Measurements from ENCODE around the gene HINT2. TPM values are rescaled to one million over a fixed set of nuclear protein-coding genes. Genes with fewer than 3 reads are reported as not detected.

Gene HINT2
- total RNA-seq (2014; rRNA removed), result 22.8 and 33.0 TPM in 2 replicates
- polyA plus RNA-seq (2012), result 62.0 TPM

DNA sequence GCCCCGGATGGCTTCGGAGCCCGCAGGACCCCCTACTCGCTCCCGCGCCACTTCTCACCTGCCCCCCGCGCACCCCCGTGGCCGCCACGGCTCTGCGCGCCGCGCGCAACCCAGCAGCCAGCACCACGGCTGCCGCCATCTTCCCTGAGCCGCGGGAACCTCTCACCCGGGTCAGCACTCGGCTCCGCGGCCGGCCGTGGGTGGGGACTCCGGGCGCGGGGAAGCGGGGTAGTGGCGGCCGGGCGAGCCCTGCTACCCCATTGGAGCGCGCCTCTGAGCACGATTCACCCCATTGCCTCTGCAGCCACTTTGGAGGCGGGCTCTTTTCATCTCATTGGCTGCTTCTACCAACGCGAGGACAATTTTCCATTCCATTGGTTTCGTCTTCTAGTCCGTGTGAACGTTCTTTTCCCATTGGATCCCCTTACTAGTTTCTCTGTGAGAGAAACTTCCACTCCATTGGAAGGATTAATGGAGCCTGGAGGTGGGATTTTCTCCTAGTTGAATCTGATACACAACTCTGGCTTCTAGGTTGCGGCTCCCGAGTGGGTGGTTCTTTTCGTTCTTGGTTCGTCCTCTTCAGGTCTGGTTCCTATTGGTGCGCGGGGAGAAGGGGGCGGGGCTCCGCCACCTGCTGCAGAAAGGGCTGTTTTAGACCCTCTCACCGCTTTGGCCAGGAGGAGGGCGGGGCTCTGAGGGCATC is at the start of gene HINT2:
HINT2 (minus strand) TSS at position 202 of the 703 bp plus-strand sequence; CDS start at position 139, 63 bp downstream.
- peak; percentile 100 for DNase-seq (ENCODE audit: low read depth)

DNA sequence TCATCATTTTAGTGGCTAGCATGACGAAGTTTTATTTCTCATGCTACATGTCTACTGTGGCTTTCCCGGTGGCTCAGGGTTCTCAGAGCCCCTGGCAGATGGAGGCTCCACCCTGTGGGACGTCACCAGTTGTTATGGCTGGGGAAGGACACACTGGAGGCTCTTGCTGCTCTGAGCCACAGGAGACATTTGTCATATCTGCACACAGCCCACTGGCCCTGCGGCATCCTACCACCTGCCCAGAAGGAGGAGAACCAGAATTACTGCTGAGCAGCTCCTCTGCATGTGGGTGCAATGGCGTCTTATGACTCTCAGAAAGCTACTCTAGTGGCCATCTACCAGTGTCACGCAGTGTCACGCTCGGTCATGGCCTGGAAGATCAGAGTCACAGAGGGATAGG is 48.7 kb upstream of the HINT2 start:
- no peak for DNase-seq (ENCODE audit: low read depth)

DNA sequence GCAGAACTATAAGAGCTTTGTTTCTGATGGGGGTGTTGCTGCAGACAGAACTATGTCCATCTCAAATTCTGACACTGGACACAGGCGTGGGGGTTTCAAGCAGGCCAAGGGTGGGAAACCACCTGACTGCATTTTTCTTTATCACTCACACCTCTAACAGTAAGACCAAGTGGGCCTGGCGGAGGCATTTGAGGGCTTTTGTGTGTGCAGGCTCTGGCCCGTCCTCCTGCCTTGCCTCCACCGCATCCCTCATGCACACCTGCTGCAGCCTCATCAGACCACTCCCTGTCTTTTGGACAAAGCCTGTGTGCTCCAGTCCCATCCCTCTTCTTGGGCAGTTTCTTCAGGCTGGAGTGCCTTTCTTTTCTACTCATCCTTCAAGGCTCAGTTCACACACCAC is 47.5 kb upstream of the HINT2 start:
- no peak for DNase-seq (ENCODE audit: low read depth)

DNA sequence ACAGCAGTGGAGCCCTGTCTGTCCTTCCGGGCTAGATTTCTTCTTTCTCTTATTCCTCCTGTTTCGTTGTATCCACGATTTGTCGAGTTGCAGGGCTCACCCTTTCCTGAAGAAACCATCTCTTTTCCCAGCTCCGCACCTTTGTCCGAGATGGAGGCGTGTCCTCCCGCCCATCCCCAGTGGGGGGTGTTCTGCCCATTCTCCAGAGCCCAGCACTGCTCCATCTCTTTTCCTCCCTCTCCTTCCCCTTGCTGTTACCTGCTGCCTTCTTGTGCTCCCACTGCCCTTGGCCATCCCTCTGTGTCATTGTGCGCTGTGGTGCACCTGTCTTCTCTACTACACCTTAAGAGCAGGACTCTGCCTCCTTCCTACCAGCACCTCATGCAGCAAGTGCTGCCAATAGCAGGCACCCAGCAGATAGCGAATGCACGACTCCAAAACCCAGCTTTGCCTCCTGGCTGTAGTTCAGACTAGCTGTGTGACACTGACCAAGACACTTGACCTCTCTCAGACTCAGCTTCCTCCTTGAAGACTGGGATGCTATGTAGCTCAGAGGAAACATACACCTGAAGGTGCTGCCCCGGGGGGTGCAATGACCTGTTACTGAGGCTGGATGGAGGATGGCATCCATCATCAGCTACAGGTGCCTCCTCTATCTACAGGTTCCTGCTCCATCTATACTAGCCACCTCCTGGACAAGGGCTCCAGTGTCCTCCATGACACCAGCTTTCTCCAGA is 46.5 kb upstream of the HINT2 start:
- DNase-seq (ENCODE audit: low read depth), result no peak

DNA sequence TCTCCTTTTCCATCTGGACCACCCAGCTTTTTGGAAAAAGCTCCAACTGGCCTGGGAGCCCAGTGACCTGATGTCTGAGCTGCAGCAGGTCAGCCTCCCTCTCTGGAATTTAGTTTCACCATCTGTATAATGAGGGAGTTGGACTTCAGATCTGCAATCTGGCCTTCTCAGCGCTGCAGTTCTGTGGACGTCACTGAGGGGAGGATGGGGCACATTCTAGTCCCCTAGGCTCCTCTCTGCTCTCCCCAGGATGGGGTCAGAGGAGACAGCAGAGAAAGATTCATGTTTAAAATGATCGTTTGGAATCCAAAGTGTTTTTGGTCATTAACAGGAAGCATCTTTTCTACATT is 45.1 kb upstream of the HINT2 start:
- DNase-seq (ENCODE audit: low read depth), result no peak

DNA sequence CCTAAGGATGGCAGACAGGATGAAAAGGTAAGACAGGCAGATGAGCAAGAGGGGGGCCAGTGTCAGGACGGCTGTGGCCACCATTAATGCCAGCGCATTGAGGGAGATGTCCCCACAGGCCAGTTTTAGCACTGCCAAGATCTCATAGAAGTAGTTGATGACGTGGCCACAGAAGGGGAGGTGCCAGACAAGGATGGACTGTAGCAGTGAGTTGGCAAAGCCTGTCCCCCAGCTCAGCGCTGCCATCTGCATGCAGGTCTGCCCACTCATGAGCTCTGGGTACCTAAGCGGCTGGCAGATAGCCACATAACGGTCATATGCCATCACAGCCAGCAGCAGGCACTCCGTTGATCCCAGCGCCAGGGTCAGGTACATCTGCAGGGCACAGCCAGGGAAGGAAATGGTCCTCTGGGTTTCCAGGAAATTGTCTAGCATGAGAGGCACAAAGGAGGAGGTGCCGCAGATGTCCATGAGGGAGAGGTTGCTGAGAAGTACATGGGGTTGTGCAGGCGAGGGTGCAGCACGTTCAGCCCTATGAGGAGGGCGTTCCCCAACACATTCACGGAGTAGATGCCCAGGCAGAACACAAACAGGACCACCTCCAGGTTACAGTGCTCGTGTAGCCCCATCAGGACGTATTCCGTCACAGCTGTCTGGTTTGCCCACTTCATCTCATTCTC is 44.6 kb upstream of the HINT2 start:
- DNase-seq (ENCODE audit: low read depth), result peak; percentile 69

DNA sequence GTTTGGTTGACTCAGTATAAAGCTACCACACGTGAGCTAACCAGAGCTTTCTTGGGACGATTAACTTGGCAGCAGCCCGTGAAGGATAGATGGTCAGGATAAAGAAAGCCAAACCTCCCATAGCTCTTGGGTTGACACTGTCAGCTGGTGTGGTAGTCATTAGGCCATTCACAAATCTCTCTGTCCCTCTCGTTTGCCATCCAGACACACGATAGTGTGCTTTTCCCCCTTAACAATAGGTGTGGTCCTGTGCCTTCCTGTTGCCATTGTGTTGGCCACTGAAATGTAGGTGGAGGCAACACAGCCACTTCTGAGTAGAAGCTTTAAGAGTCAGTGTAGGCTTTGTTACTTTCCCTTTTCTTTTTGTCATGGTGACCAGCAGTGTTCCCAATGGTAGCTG is 43.6 kb upstream of the HINT2 start:
- DNase-seq (ENCODE audit: low read depth), result no peak

DNA sequence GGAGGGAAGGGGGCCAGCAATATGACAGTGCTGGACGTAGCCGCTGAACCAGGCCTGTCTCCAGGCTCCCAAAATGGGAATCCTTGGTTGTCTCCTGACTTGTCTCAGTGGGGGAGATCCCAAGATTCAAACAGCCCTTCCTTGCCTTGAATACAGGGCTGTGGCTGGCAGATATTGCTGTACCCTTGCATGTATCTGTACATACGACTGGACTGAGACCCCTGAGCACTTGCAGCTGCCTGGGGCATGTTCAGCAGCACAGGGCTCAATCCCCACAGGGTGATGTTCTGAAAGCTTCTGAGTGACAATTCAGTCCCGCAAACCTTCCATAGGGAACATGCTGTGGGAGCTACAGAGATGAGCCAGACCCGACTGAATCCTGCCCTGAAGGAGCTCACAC is 42.0 kb upstream of the HINT2 start:
- no peak for DNase-seq (ENCODE audit: low read depth)

DNA sequence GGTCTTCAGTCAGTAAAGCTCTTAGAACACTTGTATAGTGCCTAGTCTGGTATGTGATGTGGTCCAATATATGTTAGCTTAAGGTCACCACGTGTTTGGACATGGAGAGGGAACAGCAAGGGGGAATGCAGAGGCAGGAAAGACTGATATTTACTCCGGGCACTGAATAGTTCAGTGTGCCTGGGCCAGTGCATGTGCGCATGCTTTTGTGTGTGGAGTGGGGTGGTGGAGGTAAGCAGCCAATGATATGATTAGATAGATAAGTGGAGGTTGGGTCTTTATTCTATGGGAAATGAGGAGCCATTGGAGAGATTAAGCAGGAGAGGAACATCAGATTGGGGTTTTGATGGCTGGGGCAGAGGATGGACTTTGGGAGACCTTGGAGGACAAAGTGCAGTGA is 41.4 kb upstream of the HINT2 start:
- no peak for DNase-seq (ENCODE audit: low read depth)

DNA sequence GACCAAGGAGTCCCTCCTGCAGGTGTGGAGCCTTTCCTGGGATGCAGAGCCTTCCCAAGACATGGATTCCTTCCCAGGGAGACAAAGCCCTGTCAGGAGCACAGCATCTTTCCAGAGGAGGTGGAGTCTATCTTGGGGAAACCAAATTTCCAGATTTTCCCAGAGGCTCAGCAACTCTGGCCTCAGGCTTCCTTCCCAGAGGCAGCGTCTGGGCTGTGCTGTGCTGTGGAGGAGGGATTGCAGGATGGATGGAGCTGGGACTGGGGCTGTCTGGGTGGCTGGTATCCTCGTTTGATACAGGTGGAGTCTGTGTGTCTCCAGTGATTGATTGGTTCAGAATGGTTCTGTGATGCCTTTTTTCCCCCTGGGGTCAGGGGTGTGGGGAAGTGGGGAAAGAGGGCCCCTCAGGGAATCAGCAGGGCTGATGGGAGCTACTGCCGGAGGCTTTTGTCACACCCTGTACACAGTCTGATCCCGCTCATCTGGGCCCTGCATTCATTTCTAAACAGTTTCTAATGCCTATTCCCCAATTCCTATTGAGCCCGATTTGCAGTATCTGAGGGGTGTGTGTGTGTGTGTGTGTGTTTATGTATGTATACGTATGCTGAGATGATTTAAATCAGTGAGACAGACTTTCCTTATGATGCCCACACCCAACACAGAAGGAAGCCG is 39.4 kb upstream of the HINT2 start:
- DNase-seq (ENCODE audit: low read depth), result no peak

DNA sequence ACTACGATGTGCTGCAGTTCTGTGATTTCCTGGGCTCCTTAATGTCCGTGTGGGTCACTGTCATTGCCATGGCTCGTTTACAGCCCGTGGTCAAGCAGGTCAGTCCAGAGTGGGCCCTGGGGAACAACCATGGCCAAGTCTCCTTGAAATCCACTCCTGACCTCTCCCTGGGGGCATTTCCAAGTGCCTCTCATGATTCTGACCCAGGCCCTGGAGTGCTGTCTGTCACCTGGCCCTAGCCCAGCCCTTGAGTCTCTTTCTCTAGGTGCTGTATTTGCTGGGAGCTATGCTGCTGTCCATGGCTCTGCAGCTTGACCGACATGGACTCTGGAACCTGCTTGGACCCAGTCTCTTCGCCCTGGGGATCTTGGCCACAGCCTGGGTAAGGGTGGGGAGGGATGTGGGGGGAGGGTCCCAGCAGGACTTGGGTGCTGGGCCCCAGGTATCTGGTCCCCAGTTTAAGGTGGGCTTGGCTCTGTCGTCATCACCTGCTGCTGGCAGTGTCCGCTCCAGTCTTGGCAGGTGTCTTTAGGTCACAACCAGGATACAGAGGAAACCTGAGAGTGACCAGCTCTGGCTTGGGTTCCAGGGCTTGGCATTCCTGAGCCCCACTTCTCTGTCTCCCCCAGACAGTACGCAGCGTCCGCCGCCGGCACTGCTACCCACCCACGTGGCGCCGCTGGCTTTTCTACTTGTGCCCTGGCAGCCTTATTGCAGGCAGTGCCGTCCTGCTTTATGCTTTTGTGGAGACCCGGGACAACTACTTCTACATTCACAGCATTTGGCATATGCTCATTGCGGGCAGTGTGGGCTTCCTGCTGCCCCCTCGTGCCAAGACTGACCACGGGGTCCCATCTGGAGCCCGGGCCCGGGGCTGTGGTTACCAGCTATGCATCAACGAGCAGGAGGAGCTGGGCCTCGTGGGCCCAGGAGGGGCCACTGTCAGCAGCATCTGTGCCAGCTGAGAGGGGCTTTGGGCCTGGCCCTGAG is 38.3 kb upstream of the HINT2 start:
- no peak for DNase-seq (ENCODE audit: low read depth)

DNA sequence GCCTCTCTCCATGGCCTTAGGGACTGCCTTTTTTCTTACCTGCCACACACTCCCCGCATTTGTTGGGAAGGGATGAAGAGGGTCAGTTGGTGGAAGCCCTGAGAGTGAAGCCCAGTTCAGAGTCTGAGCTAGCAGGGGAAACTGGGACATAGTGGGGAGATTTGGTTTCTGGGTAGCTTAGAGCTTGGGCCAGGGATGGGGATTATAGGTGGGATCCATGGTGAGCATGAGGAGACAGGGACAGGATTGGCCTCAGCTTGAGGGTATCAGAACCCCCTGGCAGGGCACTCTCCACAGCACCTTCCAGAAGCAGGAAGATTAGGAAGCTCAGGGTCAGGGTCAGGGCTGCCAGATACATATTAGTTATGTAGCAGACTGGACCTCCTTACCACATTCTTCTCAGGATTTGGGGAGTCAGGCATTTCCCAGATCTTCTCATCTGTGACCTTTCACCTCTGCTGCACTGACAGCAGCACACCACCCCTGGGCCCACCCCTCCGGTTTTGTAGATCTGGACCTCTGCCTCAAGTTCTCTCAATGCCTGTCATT is 37.5 kb upstream of the HINT2 start:
- DNase-seq (ENCODE audit: low read depth), result no peak

DNA sequence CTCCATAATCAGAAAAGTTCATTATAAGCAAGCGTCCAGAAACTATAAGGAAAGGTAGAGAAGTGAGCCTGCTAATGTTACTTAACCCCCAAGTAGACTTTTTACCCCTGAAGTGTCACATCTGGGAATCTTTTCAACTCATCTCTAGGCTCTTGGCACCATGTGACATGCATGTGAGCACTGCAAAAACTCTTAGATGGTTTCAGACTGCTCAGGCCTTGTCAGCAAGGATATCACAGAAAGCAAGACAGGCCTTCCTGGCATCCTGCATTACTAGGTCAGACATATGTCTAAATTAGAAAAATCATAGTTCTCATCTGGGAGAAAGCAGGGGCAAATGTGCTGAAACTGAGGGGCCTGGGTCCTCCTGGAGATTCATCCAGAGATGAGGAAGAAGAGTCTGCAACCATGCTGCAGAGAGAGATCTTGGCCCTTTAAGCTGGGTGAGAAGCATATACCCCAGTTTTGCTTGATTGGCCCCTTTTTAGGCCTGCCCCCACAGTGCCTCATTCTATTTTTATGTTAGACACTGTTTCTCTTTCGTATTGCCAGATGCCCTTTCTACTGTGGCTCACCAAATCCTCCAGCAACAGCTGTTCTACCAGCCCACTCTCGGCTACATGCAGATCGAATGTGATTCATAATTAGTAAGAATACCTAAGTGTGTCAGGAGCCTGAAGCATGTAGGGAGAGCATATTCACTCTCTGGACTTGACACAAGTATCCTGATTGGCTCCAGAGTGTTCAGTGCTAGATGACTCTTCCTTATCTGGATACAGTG is 33.1 kb upstream of the HINT2 start:
- DNase-seq (ENCODE audit: low read depth), result peak; percentile 99

DNA sequence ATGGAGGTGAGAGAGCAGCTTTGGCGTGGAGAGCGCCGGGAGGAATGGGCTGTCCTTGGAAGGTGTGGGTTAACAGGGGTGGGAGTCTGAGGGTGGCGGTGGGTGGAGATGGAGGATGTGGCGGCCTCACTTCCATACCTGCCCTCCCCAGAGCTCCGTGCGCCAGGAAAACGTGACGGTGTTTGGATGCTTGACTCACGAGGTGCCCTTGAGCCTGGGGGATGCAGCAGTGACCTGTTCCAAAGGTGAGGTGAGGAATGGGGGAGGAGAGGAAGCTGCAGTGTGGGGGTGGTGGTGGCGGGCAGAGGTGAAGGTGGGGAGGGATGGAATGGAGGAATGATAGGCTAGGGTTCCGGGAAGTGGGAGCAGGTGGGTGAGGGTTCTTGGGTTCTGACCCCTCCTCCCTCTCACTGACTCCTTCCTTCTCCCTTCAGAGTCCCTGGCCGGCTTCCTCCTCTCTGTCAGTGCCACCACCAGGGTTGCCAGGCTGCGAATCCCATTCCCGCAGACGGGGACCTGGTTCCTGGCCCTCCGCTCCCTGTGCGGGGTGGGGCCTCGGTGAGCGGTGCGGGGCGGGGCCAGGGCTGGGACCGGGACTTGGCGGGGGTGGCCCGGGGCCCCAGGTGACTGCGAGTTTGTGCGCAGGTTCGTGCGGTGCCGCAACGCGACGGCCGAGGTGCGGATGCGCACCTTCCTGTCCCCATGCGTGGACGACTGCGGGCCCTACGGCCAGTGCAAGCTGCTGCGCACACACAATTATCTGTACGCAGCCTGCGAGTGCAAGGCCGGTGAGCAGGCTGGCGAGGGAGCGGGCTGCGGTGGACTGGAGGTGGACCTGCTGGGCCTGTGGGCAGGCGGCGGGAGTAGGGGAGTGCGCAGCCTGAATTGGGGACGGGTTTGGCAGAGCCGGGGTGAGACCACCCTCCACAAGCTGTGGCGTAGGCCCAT is 31.3 kb upstream of the HINT2 start:
- no peak for DNase-seq (ENCODE audit: low read depth)

DNA sequence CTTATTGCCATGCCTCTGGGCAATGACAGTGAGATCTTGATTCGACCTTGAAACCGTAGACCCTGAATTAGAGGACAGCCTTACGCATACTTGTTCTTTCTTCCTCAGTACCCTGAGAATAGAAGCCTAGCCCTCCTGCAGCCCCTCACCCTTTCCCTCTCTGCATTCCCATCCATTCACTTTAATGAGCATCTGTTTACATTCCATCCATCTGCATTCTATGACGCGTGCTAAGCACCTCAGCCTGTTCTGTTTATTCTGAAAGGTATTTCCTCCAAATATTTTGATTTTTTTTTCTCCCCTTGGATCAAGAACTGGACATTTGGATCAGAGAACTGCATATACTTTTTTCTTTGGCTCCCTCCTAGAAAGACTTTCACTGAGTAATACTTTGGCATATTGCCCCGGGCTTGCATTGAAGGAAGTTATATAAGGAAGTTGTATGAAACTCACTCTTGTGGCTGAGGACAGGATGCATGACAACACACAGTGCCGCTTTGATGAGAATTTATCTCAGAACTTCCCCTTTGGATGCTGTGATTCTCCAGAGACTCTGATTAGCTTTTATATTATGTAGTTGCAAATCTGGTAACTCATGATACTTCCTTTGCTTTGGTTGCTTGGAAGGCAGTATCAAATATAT is 29.9 kb upstream of the HINT2 start:
- DNase-seq (ENCODE audit: low read depth), result peak; percentile 90

DNA sequence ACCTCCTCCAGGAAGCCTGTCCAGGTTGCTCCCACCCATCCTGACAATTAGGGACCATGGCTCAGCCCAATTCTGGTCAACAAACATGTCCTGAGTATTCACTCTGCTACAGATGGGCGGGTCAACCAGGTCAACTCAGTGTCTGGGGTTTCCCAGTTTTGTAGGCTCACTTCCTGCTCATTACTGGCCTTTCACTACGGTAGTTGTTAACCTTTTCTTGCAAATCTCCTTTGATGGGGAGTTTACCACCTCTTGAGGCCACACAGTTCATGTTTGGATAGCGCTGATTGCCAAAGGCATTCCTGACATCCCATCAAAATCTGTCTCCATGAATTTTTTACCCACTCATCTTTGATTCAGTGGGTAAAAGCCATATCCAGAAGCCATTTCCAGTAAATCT is 28.0 kb upstream of the HINT2 start:
- no peak for DNase-seq (ENCODE audit: low read depth)

DNA sequence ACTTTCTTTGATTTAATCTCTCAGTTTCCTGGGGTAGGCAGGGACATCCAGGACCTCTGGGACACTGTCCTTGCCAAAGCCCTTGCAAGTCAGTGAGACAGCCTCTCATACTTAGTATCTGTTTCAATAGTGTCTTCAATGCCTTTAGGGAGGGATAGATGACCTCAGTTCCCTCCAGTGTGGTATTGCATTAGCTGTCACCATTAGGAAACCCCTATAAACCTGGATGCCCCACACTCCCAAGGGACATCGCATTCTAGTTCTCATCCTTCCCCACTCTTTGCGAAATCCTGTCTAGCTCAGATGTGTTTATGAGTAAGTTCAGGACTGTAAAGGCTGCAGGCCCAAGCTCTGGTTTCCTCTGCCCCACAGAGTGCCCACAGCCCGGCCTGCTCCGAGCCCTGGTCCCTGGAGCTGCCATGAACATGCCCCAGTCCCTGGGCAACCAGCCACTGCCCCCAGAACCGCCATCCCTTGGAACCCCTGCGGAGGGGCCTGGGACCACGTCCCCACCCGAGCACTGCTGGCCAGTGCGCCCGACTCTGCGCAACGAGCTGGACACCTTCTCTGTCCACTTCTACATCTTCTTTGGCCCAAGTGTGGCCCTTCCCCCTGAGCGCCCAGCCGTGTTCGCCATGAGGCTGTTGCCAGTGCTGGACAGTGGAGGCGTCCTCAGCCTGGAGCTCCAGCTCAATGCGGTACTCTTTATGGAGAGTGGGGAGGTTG is 27.3 kb upstream of the HINT2 start:
- DNase-seq (ENCODE audit: low read depth), result peak; percentile 38

DNA sequence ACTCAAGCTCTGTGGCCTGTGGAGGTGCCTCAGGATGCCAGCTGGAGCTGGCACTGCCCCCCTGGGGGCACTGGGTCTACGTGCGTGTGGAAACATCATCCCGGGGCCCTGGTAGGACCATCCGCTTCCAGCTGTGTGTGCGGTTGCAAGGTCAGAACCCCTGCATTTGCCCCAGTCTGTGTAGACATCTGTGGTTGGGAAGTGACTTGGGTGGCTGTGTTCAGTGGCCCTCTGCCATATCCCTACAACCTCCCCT is 26.7 kb upstream of the HINT2 start:
- DNase-seq (ENCODE audit: low read depth), result no peak
